HepG2 (cell line): ENCODE data around the gene BPIFB6. TPM values are rescaled to one million over a fixed set of nuclear protein-coding genes. Genes with fewer than 3 reads are reported as not detected.

Source experiments
- ATAC-seq: fragments of 200-7000 bp; cut with Tn5 transposase; 3 replicates; pipeline ENCODE4 v1.9.1; 2020; ENCODE audit warnings: mild to moderate bottlenecking, moderate library complexity
- BruUV-seq: library from RNA; stranded (reverse); fragments of 400-500 nt; replicated peaks from 2 replicates; lab custom pipeline; 2021; lab: Mats Ljungman, UMichigan
- CTCF ChIA-PET: fragments of 300-600 bp; formaldehyde crosslinking; extraction: SDS; loops from one replicate; lab custom pipeline; 2021; ENCODE audit warnings: low total read pairs, inconsistent platforms, low intra/inter-chr PET ratio; lab: Yijun Ruan, JAX
- POLR2A ChIA-PET: fragments of 350-600 bp; sonication (Branson Sonifier 250); formaldehyde crosslinking; loops from one replicate; lab custom pipeline; 2020; ENCODE audit warnings: antibody characterized with exemption, inconsistent platforms; lab: Yijun Ruan, JAX
- DNase-seq: peaks from one replicate; pipeline ENCODE4 v3.0.0-alpha.2; 2015; ENCODE audit warnings: low spot score
- FAIRE-seq: peaks from 3 replicates; lab custom pipeline; 2011; peaks lifted over from hg19 to GRCh38; lab: Jason Lieb, UNC
- H2AFZ ChIP-seq: one replicate; pipeline ENCODE4 v1.6.1; 2011; ENCODE audit warnings: low read length, inconsistent platforms
- H3K27ac ChIP-seq: fragments of 300-600 bp; 3 replicates; pipeline ENCODE4 v1.8.0; 2011; ENCODE audit warnings: mixed run types, mild to moderate bottlenecking, mixed read lengths, low read length, inconsistent platforms; ENCODE audit not compliant: insufficient read depth; ENCODE audit errors: extremely low read length
- H3K27me3 ChIP-seq, 2 experiments: fragments of 200-600 bp in 1 of 2; 2 replicates in 1 of 2; 3 replicates in 1 of 2; pipeline versions ENCODE4 v1.6.0 to v1.8.0; 2011; ENCODE audit warnings: low read length in 2 of 2, mild to moderate bottlenecking in 2 of 2, moderate library complexity in 2 of 2, inconsistent platforms in 1 of 2; ENCODE audit not compliant: insufficient read depth in 2 of 2, control insufficient read depth in 1 of 2
- H3K36me3 ChIP-seq, 2 experiments: fragments of 200-600 bp in 1 of 2; replicated peaks in 1 of 2; 2 replicates in 1 of 2; 3 replicates in 1 of 2; pipeline versions ENCODE4 v1.5.1 to v1.8.0; 2011; ENCODE audit warnings: low read length in 2 of 2, inconsistent platforms in 1 of 2; ENCODE audit not compliant: insufficient read depth in 2 of 2, control insufficient read depth in 1 of 2
- H3K4me1 ChIP-seq: 2 replicates; pipeline ENCODE4 v1.5.1; 2012; ENCODE audit warnings: low read length, inconsistent platforms; ENCODE audit not compliant: insufficient read depth
- H3K4me2 ChIP-seq: 2 replicates; pipeline ENCODE4 v1.6.0; 2011; ENCODE audit warnings: low read depth, low read length, inconsistent platforms
- H3K4me3 ChIP-seq, 3 experiments: fragments of 200-600 bp in 1 of 3; sonication (generic), shearing (Covaris generic) in 1 of 3; replicated peaks in 1 of 3; 2 replicates each; pipeline ENCODE4 v1.5.1; 2011 to 2016; ENCODE audit warnings: low read length in 3 of 3, inconsistent platforms in 2 of 3, low read depth in 2 of 3, mild to moderate bottlenecking in 2 of 3, control low read depth in 1 of 3, mixed read lengths in 1 of 3; ENCODE audit not compliant: insufficient read depth in 1 of 3
- H3K79me2 ChIP-seq: one replicate; pipeline ENCODE4 v1.6.1; 2011; ENCODE audit warnings: low read length, inconsistent platforms; ENCODE audit not compliant: insufficient read depth
- H3K9ac ChIP-seq: 2 replicates; pipeline ENCODE4 v1.6.0; 2011; ENCODE audit warnings: mild to moderate bottlenecking, low read depth, low read length, inconsistent platforms; ENCODE audit not compliant: insufficient read depth
- H3K9me3 ChIP-seq: 2 replicates; pipeline ENCODE4 v1.5.1; 2012; ENCODE audit warnings: mild to moderate bottlenecking, low read length
- H4K20me1 ChIP-seq: 2 replicates; pipeline ENCODE4 v1.6.0; 2011; ENCODE audit warnings: inconsistent platforms, mild to moderate bottlenecking, low read length, moderate library complexity; ENCODE audit not compliant: insufficient read depth
- ATAD3A ChIP-seq: sonication (generic); formaldehyde crosslinking; IDR thresholded peaks from 2 replicates; pipeline ENCODE4 v1.4.0; 2020; ENCODE audit warnings: missing genetic modification reagents
- ATF2 ChIP-seq: sonication (generic); formaldehyde crosslinking; IDR thresholded peaks from 2 replicates; pipeline ENCODE4 v1.4.0; 2020; ENCODE audit warnings: missing genetic modification reagents
- BORCS8-MEF2B ChIP-seq: sonication (generic); formaldehyde crosslinking; IDR thresholded peaks from 2 replicates; pipeline ENCODE4 v1.8.0; 2022; ENCODE audit warnings: mild to moderate bottlenecking, missing genetic modification reagents
- CBX5 ChIP-seq: sonication (generic); formaldehyde crosslinking; IDR thresholded peaks from 2 replicates; pipeline ENCODE4 v1.4.0; 2020; ENCODE audit warnings: missing genetic modification reagents, borderline replicate concordance
- PHF5A ChIP-seq: IDR thresholded peaks from one replicate; pipeline ENCODE4 v1.6.1; 2018; ENCODE audit warnings: low read depth, missing genetic modification reagents; ENCODE audit not compliant: unreplicated experiment
- PLSCR1 ChIP-seq: sonication (generic); formaldehyde crosslinking; IDR thresholded peaks from 2 replicates; pipeline ENCODE4 v1.5.0; 2020; ENCODE audit warnings: missing genetic modification reagents, mild to moderate bottlenecking, borderline replicate concordance
- SALL1 ChIP-seq: sonication (generic); formaldehyde crosslinking; IDR thresholded peaks from 2 replicates; pipeline ENCODE4 v1.8.0; 2022; ENCODE audit warnings: mild to moderate bottlenecking, missing genetic modification reagents
- SMAD3 ChIP-seq: sonication (generic); formaldehyde crosslinking; IDR thresholded peaks from 2 replicates; pipeline ENCODE4 v1.4.0; 2020; ENCODE audit warnings: missing genetic modification reagents
- SNAPC4 ChIP-seq: sonication (generic); formaldehyde crosslinking; IDR thresholded peaks from 2 replicates; pipeline ENCODE4 v1.4.0; 2020; ENCODE audit warnings: mild to moderate bottlenecking, missing genetic modification reagents
- SUZ12 ChIP-seq: fragments of 150-350 bp; IDR thresholded peaks from 2 replicates; pipeline ENCODE4 v1.6.1; 2014; ENCODE audit warnings: low read depth, low read length
- TOPORS ChIP-seq: sonication (generic); formaldehyde crosslinking; IDR thresholded peaks from 2 replicates; pipeline ENCODE4 v1.8.0; 2023; ENCODE audit warnings: mild to moderate bottlenecking, missing genetic modification reagents
- U2AF2 ChIP-seq: fragments of 200-400 bp; formaldehyde crosslinking; IDR thresholded peaks from 2 replicates; pipeline ENCODE4 v1.6.1; 2017; ENCODE audit warnings: low read depth, mild to moderate bottlenecking, low read length
- ZBTB33 ChIP-seq: sonication (generic); formaldehyde crosslinking; IDR thresholded peaks from 2 replicates; pipeline ENCODE4 v1.4.0; 2020; ENCODE audit warnings: missing genetic modification reagents
- ZNF597 ChIP-seq: sonication (generic); formaldehyde crosslinking; IDR thresholded peaks from 2 replicates; pipeline ENCODE4 v1.5.0; 2020; ENCODE audit warnings: missing genetic modification reagents
- WGBS: methylation state at CpG from one replicate; pipeline ENCODE4 v1.1.6; 2017; ENCODE audit warnings: low lambda C conversion rate; 5-methylcytosine and 5-hydroxymethylcytosine counted together
- in situ Hi-C: cut with HindIII; loops from 2 replicates; pipeline ENCODE4 v1.10.0; 2017; ENCODE audit warnings: low pct_unique_long_range_greater_than_20kb; ENCODE audit not compliant: extremely low pct_ligation_motif_present
- intact Hi-C: fragments of 100-400 bp; cut with micrococcal nuclease; formaldehyde crosslinking; loops from one replicate; pipeline ENCODE4 v1.10.0; 2022; ENCODE audit not compliant: unreplicated experiment
- polyA plus RNA-seq, 8 experiments: library from polyadenylated mRNA; depleted of rRNA in 3 of 8; stranded (reverse) in 7 of 8; unstranded in 1 of 8; fragments of >200 nt; fragmentation: Illumina TruSeq in 4 of 8; extraction: Trizol in 4 of 8; gene quantifications; 2 replicates each; pipeline versions ENCODE4 v1.2.1 to v1.2.3, GENCODE V29; 2011 to 2016; ENCODE audit warnings: low read depth in 4 of 8, missing spikeins in 1 of 8, mixed read lengths in 1 of 8; ENCODE audit not compliant: insufficient read depth in 1 of 8
- total RNA-seq, 5 experiments: library from RNA; depleted of rRNA; stranded (reverse); fragments of >200 nt; fragmentation: Illumina TruSeq; extraction: Trizol; gene quantifications; 2 replicates each; pipeline ENCODE4 v1.2.3, GENCODE V29; 2016; ENCODE audit warnings: low read depth in 1 of 5

The BPIFB6 gene
- total and polyA plus RNA-seq, 2 of the 13 experiments (the other 11 are each of a cell fraction or from before 2014, with no cell fraction given): 0.13 to 1.7 TPM

GRCh38 chr20:33072362-33072761 lies 40.9 kb downstream of the BPIFB6 start (continued):
- no peak for TF ChIP-seq SNAPC4 (CRISPR knock-in tag)
- no peak for TF ChIP-seq ATF2 (CRISPR knock-in tag)
- TF ChIP-seq BORCS8-MEF2B (CRISPR knock-in tag): no peak
- TF ChIP-seq TOPORS (CRISPR knock-in tag): no peak

- ATAC-seq: no peak
- TF ChIP-seq CBX5 (CRISPR knock-in tag): no peak
- no peak for TF ChIP-seq ZNF597 (CRISPR knock-in tag)
- TF ChIP-seq ZBTB33: no peak
- no peak for TF ChIP-seq ATAD3A (CRISPR knock-in tag)
- no peak for TF ChIP-seq PLSCR1 (CRISPR knock-in tag)
- no peak for TF ChIP-seq U2AF2
- TF ChIP-seq SALL1 (CRISPR knock-in tag): no peak
- no peak for TF ChIP-seq SMAD3 (CRISPR knock-in tag)
- no peak for TF ChIP-seq SUZ12
- TF ChIP-seq PHF5A: no peak
Measured at GRCh38 chr20:33072813-33073212, 41.4 kb downstream of the BPIFB6 start.

More at GRCh38 chr20:33072813-33073212, 41.4 kb downstream of the BPIFB6 start:
- in situ Hi-C loops: no loop called here
- Histone ChIP-seq H3K4me3 (no peak overlapping the region), H3K4me1 (no peaks in the 10 kb centered on the region), H2AFZ (no peak overlapping the region), H3K79me2 (no peaks in the 10 kb centered on the region), H3K9ac (no peak overlapping the region), H3K9me3 (no peaks in the 10 kb centered on the region), H3K4me2 (no peak overlapping the region), H3K36me3 (no peaks in the 10 kb centered on the region), H3K27ac (no peak overlapping the region), H4K20me1 (no peaks in the 10 kb centered on the region), H3K27me3 (peaks cover 8 to 44% of the 10 kb centered on the region in 2 experiments)
- intact Hi-C loops: no loop called here
- ChIA-PET CTCF (no interaction called here), POLR2A (no interaction called here)
- no TSS peak for BruUV-seq
- DNase-seq: no peak
- 14% methylated on average over 2 of the region's 2 CpGs for WGBS
- FAIRE-seq: no peak
